NCI-H510A treated with DMSO at 0.1 percent for 48 hours (cell line): Measurements from ENCODE around the gene PDLIM4.

Experiments
- DNase-seq: peaks from one replicate; lab custom pipeline; 2025; lab: John Stamatoyannopoulos, UW

PDLIM4 gene, protein sequence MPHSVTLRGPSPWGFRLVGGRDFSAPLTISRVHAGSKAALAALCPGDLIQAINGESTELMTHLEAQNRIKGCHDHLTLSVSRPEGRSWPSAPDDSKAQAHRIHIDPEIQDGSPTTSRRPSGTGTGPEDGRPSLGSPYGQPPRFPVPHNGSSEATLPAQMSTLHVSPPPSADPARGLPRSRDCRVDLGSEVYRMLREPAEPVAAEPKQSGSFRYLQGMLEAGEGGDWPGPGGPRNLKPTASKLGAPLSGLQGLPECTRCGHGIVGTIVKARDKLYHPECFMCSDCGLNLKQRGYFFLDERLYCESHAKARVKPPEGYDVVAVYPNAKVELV

DNA sequence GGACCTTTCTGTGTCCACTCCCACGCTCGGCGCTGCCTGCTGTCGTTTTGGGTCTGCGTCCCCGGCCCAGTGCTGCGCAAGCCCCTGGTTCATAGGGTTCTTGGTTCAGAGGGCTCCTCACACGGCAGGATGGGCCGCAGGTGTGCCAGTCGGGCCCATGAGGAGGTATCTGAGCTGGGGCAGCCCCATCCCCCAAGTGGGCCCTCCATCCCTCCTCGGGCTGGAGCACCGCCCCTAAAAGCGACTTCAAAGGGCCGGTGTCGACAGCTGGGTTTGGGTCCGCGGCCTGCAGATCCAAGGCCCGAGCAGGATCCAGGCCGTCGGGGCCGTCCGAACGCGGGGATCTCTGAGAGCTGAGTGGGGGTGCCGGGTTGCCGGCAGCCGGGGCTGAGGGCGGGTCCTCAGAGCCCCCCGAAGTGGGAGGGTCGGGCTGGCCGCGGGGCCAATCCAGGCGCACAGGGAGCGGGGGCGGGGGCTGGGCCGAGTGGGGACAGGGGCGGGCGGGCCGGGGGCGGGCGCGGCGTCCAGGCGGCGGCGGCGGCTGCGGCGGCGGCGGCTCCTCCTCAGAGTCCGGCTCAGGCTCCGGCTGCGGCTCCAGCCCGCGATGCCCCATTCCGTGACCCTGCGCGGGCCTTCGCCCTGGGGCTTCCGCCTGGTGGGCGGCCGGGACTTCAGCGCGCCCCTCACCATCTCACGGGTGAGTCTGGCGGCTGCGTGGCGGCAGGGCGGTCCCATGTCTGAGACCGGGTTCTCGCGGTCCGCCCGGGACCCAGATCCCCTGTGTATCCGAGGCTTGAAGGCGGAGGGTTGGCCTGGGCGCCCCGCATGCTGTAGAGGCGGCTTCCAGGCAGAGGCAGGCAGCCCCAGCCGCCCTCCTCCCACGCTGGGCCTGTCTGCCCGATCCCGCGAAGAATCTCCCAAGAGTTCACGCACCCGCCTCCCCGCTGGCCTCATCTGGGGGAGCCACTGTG, at the start of gene PDLIM4:
Gene PDLIM4 (plus strand): TSS at position 566 of the 971 bp plus-strand sequence. CDS start 39 bp downstream, at position 605.
- no peak for DNase-seq

DNA sequence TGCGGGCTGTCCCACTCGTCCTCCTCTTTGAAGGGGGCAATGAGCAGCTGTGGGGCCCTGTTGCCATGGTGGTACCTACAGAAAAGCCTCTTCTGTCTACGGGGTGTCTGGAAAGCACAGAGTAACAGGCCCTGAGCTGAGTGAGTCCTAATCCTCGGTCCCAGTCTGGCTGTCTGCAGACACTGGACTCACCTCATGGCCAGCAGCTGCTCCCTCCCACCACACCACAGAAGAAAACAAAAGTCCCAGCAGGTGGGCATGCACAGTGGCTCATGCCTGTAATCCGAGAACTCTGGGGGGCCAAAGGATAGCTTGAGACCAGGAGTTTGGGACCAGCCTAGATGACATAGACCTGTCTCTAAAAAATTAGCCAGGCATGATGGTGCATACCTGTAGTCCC, 49.7 kb upstream of the PDLIM4 start:
- DNase-seq, result no peak

DNA sequence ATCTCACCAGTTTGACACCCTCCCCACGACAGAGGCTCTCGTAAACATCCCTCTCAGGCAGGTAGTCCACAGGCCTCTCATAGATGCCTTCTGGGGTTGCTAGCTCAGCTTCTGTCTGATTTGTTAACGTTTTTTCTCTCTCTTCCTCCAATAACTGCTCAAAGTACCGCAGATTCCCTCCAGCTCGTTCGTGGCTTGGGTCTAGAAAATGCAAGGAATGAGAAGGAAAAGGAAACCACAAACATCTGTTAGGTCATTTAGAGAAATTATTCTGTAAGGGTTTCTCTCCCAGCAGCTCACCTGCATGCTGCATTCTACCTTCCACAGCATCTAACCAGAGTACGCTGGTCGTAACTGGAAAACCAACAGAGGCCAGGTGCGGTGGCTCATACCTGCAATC, 48.4 kb upstream of the PDLIM4 start:
- no peak for DNase-seq

DNA sequence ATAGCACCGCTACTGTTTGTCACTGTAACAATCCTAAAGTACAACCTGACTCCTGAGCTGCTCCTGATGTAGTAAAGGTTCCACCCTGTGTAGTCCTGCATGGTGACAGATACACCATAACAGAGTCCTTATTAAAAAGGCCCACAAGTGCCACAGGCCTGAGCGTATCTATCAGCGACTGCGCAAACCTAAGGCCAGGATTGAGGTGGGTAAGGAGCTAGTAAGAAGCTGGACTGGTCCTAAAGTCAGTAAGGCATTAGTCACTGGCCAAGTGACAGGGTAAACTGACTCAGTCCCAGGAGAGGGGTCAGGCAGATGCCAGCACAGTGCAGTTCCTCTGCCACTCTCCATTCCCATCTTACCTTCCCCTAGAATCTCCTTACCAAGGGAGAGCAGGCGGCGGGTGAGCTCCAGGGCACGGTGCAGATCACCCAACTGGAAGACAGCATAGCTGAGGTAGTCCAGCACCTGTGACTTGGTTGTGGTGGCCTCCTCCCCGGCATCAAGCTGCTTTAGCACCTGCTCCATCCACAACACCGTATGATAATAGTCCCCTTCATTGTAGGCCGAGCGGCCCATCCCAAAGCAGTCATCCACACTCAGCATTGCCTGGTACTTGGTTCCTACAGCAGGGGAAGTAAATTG, 47.5 kb upstream of the PDLIM4 start:
- DNase-seq, result no peak

DNA sequence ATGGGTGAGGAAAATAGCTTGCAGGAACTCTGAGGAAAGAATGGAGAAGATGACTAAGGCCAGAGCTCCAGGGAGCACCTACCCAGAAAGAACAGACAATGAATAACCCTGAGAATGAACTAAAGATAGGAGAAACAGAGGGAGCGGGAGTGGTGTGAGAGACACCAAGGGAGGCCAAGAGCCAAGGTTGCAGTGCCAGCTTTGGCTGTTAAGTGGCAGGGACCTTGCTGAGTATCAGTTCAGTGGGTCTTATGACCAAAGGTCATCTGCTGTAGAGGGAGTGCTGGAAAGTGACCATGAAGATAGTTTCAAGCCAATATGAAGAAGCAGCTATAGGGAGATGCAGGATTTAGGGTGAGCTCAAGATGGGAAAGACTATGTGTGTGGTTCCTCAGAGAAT, 46.6 kb upstream of the PDLIM4 start:
- DNase-seq, result no peak

DNA sequence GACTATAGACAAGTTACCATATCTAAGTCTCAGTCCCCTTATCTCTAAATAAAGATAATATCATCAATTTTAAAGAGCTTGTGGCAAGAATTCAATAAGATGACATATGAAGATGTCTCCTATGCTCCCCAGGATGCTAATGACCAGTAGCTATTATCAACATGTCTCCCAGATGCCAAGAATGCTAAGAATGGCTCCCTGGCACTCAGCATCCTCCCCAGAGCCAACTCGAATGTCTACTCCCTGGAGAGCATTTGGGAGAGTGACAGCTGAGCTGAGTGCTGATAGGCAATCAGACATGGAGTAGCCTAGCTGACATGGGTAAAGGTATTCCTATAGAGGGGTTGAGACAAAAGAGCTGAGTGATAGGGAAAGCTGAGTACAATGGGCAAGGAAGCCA, 45.7 kb upstream of the PDLIM4 start:
- DNase-seq, result no peak

DNA sequence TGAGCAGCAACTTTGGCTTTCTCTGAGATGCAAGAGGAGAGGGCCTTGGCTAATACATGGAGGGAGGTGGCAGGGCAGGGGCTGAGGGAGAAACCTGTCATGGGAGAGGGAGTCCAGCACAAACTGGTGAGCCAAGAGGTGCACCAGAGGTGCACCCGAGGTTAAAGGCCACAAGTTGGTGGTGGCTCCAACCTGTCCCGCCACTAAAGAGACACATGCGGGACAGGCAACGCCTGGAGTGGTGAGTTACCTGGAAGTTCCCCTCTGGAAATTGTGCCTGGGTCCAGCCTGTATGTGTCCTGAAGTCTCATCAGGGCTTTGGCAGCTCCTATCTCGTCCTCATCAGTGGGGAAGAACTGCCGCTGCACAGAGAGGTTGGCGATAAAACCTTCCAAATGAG, 43.8 kb upstream of the PDLIM4 start:
- DNase-seq, result no peak

DNA sequence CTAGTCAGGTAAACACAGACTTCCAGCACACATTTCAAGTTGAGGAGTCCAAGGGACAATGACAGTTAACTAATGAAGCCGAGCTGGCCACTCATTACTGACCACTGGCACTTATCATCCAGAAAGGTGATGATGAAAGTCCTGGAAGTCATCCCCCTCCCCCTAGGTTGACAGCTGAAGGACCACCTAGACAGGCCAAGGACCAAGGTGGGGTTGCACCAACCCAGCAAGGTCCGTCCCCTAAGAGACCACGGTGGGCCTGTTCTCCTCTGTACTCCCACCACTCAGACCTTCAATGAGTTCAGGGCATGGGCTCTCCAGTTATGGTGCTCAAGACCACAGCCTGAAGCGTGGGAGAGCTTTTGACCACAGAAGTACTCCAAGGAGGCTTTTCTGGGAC, 43.0 kb upstream of the PDLIM4 start:
- no peak for DNase-seq

DNA sequence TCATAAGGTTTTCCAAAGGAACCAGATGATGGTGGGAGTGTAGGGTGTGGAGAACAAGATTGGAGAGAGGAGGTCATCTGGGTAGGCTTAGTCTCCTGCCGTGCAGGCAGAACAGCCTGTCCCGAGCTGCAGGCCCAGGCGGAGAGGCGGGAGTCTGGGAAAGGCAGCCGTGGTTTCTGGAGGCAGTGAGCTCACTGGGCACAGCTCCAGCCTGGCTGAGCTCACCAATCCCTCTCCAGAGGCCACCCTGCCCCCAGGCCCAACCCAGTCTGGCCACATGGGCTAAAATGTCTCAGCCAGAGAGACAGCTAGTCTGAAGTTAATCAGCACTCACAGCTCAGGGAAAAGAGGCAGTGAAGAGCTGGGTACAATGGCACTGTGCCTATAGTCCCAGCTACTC, 42.2 kb upstream of the PDLIM4 start:
- no peak for DNase-seq

DNA sequence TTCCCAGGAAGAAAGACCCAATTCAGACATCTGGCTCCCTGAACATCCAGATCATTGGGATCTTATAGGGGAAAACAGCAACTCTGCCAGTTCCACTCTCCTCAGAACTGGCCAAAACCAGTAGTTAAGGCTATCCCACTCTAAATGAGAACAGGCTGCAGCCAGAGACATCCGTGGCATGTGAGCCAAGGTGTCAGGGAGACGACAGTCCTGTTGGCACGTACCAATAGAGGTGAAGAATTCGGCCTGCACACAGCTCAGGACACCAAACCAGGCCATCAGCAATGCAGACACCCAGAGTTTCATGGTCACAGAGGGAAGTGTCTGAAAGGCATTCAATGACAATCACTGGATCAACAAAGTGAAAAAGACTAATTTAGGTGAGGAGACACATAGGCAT, 39.2 kb upstream of the PDLIM4 start:
- no peak for DNase-seq

DNA sequence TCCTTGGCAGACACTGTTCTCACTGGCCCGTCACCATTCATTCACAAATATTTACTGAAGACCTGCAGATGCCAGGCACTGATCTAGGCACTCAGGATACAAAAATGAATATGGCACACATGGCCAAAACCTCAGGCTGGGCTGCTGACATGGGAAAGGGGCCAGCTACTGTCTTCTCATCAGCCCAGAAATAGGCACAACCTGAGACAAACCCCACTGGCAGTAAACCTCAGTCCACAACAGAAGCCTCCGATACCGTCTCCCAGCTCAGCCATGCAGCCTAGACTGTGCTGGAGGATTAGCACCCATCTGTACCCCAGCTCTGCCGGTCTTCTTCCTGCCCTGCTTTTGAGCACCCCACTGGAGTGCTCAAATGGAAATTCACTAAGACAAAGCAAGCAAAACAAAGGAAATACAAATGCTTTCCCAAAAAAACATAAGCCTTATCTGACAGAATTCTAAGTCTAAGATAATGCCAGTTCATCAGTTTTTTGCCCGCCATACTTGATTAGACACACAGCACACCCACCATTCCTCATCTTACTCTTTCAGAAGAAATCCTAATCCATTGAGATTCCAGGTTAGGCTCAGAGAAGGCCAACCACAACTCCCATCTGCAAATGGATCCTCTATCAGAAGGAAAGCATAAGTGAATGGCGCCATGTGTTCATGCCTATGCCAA, 38.1 kb upstream of the PDLIM4 start:
- DNase-seq, result no peak

DNA sequence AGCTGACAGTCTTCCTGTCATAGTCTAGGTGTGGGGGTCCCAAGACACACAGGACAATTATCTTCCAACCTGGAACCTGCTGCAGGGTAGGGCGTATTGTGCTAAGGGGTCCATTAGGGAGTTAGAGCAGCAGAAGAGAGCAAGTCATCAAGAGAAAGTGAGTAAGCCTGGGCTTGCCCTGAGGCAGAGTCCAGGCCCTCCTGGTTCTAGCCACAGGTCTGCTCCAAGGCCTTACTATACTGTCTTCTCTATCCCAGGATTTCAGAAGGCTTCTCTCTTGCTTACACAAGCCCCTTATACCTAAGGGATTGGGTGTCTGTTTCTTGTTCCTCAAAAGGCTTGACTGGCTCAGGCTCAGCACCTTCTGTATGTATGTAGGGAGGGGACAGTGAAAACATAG, 37.5 kb upstream of the PDLIM4 start:
- DNase-seq, result no peak

DNA sequence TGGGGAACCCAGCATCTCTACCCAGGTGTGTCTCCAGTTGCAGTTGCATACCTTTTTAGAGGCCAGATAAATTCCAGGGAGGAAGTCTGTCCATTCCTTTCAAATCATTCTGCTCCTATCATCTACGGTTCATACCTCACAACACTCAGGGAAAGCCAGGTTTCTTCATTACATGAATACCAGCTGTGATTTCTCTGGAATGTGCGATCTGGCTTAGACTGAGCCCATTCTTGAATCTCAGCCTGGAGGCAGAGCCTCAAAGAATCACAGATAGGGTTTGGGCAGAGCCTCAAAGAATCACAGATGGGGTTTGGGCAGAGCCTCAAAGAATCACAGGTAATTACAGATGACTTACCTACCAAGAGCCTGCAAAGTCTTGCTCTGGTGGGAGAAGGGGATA, 37.0 kb upstream of the PDLIM4 start:
- no peak for DNase-seq

DNA sequence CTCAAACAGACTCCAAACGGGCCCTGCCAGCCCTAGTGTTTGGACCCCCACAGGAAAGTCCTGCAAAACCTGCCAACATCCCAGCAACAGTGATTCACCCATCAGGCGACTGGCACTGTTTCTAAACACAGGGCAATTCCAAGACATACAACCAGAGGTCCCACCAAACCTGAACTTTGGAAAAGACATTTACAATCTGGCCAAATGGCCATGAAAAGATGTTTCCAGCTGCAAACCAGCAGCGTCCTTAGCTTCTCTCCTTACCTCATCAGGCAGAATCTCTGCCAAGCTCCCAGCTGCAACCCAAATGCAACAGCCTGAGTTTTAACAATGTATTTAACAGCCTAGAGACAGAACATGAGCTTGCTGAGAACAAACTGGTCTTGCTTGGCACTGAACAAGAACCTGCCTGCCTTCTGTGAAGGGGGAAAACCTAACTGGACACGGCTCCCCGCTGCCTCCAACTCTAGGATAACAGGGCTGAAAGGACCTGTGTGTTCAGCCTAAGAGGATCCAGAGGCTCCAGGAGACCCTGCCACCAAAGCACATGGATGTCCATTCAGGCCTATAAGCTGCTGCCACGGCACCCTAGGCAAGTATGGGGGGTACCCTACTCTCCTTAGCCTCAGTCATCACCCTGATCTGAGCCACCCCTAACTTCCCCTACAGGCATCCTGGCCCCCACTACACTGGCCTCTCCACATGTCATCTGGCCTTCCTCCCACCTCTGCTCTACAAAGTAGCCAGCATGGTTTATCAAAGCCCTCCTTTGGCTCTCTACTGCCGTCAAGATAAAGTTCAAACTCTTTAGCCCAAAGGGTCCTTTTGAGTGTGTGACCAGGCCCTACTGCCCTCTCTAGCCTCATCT, 35.5 kb upstream of the PDLIM4 start:
- DNase-seq, result no peak

DNA sequence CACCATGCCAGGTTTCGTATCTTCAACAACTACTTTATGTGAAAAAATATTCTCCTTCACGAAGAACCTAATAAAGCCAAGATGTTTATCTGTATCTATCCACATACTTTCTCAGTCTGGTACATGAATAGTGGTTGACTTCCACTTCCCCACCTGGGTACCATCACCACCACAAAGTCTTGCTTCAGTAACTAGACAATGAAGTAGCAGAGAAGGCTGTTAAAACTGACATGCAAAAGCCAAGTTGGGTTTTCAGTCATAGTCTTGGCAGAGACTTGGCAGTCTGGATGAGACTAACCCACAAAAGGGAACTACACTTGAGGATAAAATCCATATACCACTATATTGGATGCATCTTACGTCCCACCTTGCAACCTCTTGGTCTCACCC, 34.9 kb upstream of the PDLIM4 start:
- no peak for DNase-seq

DNA sequence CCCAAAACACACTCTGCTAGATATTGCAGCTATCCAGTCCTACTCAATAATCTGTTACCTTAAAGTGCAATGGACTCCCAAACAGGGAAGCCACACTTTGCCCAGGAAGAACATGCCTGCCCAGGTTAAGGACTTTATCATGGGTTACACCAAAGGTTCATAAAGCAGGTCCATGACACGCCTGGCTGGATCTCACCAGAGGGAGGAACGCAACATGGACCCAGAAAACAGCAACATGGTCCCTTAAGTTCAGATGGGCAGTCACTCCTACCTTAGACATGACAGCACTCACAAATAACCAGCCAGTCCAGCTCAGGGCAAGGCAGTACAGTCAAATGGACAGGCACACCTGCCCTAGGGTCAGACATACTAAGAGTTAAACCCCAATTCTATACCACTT, 33.6 kb upstream of the PDLIM4 start:
- DNase-seq, result no peak

DNA sequence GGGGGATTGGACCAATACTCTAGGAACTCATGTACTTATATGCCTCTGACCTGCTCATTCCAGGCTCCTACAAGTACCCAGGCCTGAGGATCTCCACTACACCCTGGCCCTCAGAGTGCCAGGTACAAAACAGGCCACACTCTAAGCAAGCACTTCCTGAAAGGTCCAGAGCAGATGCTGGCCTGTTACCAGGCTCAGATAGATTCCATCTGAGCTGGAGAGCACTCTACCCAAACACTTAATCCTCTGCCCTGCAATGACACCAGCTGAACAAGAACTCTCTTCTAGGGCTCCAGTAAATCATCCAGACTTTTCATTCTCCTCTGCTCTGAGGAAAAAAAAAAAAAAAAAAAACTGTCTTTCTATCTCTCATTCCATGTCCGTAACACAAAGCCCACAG, 32.8 kb upstream of the PDLIM4 start:
- peak; percentile 29 for DNase-seq

DNA sequence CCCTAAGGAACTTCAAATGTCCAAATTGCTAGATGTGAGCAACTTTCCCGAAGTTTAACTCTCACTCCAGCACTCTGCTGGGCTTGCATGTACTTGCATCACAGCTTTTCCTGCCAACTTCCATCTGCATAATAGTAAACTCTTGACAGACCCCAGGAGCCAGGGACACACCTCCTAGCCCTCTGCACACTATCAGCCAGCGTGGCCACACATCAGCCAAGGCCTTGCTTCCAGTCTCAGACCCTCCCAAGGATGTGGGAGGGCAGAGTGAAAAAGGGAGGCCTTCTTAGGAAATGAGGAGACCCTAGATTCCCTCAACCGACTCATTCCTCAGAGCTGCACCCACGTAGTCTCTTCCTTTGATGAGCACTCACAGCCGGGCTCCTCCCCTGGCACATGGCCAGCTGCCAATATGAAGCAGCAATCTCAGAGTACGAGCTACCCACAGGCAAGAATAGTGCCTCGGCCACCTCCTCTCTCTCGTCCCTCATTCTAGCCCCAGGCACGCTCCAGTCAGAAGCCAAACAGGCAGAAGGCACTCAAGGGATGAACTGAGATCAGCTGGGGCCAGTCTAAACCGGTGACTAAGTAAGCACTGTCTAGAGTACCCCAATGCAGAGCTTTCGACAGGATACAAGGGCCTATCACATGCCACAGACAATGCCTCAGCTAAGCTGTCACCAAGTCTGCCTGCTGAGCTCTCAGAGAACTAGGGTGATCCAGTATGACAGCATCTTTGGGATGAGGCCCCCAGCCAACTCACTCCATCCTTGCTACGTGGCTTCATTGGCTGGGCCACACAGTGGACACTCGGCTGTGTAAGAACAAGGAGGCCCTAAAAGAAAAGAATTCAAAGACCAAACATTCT, 32.1 kb upstream of the PDLIM4 start:
- peak; percentile 76 for DNase-seq

DNA sequence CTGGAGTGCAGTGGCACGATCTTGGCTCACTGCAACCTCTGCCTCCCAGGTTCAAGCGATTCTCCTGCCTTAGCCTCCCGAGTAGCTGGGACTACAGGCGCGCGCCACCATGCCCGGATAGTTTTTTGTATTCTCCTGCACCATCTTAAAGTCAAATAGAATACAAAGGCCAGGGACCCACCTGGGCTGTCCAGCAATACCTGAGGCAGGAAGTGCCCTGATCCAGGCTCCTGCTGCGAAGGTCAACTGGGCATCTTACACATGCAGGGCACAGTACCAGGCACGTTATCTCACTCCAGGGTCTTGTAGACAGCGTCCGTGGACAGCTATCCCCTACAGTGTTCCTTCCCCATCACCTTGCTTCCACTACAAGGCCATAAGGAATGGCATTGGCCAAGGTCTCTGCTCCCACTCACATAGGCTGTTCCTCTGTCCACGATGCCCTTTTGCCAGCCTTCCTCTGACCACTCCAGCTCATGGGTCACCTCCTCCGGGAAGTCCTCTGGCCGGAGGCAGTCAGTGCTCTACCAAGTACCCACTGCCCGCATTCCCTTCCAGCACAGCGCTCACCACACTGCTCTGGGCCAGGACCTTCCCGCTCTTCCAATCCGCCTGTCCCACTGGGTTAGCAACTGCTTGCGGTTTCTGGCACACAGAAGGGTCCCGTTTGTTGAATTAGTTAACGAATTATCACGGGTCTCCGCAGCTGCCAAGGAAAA, 30.8 kb upstream of the PDLIM4 start:
- DNase-seq, result no peak

DNA sequence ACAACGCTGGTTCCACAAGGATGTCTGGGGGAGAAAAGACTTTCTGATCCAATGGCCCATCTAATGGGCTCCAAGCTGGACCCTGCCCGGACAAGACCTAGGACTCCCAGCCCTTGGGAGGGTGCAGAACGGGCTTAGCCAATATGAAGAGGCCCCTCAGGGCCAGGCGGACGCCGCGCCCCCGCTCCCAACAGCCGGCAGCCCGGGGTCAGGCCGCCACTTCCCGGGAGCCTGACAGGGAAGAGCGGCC, 30.3 kb upstream of the PDLIM4 start:
- DNase-seq, result no peak
